Measurements from ENCODE around the gene STC2.

DNA sequence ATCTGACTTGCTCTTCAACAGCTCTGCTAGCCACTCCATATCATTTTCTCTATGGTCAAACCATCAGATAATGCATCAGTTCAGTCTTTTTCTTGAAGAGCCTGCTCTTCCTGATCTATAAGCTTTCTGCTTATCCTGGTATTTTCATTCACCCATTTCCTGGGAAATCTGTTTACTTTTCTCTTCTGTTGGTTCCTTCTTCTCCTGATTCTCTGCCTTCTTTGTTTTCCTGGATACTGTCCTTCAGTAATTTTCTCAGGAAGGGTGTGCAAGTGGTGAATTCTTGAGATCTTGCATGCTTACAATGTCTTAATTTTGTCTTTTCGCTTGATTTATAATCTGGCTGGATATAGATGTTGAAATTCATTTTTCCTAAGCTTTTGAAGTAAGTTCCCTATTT lies 53.4 kb downstream of the STC2 start:
- TF ChIP-seq POLR2AphosphoS5 (IDR thresholded peaks at IDR 0.05), result no peak
- TF ChIP-seq POLR2A (IDR thresholded peaks at IDR 0.05), result no peak
- TF ChIP-seq CTCF (IDR thresholded peaks at IDR 0.05), result no peak

Data from sigmoid colon (tissue), 4 donors.